HG03280 (cell line): ENCODE measurements around the gene SCN7A.
"Not testable (repeated sequence)": the region's sequence is repeated elsewhere in the genome, so short reads cannot be mapped to it uniquely, and the experiment has no call there.

Experiments used
- ATAC-seq: cut with Tn5 transposase; IDR thresholded peaks from one replicate; pipeline ENCODE4 v1.9.1; 2021; ENCODE audit warnings: mild to moderate bottlenecking, moderate library complexity; ENCODE audit not compliant: unreplicated experiment

Gene SCN7A

DNA sequence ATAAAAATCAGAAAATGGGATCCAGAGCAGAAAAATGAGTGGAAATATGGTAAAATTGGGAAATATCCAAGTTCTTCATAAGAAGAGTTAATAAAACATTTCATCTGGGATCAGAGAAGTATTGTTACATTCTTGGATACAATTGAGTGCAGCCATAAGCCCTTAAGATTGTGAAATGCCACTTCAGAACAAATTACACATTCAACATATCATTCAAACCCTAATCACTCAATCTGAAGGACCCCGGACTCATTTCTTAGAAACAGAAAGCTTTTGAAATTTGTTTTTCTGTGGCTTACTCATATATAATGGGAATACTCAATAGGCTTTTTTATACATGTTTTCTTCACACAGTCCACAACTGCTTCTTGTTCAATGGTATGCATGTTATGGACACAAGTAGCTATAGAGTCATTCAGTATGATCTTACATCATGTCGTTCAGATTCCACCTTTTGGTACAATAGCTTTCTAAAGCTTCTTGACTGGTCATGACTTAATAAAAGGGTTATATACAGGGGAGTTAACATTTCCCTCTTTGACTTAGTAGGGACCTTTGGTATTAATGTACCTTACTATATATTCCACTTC is 39.9 kb downstream of the SCN7A start:
- no peak for ATAC-seq

DNA sequence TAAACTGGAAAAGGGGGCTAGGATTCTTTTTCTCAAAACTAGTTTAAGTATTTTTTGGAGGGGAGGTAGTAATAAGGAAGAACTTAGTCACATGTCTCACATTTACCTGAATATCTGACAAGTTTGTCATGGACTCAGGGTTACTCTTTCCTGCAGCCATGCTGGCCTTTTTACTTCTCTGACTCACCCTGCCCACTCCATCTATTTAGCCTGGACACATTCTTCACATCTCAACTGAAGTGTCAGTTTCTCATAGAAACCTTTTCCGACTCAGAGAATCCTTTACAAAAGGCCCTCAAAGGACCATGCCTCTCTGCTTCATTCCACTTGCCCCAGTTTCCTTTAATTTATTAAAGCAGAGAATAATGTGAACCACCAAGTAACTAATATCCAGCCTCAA is 42.6 kb downstream of the SCN7A start:
- ATAC-seq: no peak

DNA sequence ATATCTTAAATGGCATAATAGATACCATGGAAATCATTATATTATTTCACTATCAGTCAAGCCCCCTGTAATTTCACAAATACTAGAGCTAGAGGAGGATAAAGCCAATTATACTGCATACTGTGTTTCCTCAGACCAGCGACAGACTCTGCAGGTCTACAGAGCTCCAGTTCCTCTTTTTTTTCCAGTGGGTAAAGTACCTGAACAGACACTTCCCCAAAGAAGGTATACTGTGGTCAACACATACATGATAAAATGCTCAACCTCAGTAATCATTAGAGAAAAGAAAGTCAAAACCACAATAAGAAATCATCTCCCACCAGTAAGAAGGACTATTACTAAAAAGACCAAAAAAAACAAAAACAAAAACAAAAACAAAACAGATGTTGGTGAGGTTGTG is 44.6 kb downstream of the SCN7A start:
- no peak for ATAC-seq

DNA sequence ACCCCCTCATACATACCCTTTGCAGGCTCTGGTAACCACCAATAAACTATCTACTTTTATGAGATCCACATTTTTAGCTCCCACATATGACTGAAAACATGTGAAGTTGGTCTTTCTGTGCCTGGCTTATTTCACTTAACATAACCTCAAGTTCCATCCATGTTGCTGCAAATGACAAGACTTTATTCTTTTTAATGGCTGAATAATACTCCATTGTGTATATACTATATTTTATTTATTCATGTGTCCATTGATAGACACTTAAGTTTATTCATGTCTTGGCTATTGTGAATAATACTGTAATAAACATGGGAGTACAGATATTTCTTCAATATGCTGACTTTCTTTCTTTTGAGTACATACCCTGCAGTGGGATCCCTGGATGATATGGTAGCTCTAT is 45.9 kb downstream of the SCN7A start:
- ATAC-seq: no peak

DNA sequence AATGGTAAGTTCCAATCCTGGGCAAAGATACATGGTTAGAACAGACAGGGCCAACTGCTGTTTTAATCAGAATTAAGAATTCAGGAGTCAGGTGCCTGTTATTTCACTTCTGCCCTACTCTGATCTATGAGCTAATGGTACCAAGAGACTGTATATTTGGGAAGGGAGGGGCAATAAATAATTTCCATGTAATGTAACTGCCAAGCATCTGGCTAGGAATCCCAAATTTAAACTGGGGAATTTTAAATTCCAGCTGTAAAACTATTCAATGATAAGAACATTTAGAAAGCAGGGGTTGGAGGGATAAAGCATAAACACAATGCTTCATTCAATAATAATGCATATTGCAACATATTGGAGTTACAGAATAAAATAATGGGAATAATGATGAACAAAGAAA is 49.7 kb downstream of the SCN7A start:
- ATAC-seq: no peak

DNA sequence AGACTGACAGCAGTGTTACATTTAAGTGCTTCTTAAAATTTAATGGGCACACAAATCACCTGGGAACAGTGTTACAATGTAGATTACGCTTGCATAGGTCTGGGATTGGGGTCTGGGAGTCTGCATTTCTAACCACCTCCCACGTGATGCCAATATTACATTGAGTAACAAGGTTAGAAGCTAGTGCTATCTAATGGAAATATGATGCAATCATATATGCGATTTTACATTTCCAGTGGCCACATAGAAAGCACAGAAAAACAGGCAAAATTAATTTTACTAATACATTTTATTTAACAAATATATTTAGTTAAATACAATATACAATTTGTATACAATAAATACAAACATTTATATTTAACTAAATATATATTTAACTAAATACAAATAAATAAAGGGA is 53.7 kb downstream of the SCN7A start:
- ATAC-seq: no peak

DNA sequence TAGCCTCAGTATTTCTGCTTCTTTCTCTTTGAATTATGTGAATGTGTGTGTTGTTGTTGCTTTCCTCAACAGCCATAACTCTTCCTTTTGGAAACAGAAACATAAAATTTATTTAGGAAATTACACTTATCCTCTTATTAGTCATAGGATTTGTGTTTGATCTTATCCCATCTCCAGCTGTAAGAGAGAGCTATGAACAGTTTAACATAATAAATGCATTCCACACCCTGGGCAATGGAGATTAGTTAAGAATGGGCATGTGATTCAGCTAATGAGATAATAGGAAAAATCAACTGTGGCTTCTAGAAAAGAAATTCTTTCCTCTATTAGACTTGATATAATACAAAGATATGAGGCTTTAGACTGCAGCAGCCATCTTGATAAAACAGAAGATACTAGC is 55.0 kb downstream of the SCN7A start:
- no peak for ATAC-seq

DNA sequence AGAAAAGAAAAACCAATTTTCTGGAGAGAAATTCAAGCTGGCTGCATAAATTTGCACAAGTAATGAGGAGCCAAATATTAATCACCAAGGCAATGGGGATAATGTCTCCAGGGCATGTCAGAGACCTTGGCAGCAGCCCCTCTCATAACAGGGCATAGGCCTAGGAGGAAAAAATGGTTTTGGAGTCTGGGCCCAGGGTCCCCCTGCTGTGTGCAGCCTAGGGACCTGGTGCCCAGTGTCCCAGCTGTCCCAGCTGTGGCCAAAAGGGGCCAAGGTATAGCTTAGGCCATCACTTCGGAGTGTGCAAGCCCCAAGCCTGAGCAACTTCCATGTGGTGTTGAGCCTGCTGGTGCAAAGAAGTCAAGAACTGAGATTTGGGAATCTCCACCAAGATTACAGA is 57.1 kb downstream of the SCN7A start:
- no peak for ATAC-seq

DNA sequence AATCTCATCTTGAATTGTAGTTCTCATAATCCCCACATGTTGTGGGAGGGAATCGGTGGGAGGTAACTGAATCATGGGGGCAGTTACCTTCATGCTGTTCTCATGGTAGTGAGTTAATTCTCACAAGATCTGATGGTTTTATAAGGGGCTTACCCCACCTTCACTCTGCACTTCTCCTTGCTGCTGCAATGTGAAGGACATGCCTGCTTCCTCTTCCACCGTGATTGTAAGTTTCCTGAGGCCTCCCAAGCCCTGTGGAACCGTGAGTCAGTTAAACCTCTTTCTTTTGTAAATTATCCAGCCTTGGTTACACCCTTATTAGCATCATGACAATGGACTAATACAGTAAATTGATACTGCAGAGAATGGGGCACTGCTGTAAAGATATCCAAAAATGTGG is 57.9 kb downstream of the SCN7A start:
- no peak for ATAC-seq

DNA sequence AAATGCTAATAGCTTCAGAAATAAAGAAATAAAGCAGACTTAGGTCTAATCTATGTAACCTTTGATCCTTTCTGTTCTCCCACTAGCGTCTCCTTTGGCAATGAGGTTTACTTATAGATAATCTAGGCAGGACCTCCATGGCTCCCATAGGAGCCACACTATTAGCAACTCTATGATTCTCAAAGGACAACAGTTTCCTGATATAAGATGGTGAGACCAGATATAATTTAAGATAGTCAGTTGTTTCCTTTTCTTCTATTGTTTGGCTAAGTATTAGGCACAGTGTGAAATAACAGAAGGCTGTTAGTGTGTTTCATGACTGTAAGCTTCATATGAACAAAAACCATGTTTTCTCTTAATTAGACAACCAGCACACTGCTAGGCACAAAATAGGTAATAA is 59.6 kb downstream of the SCN7A start:
- no peak for ATAC-seq

DNA sequence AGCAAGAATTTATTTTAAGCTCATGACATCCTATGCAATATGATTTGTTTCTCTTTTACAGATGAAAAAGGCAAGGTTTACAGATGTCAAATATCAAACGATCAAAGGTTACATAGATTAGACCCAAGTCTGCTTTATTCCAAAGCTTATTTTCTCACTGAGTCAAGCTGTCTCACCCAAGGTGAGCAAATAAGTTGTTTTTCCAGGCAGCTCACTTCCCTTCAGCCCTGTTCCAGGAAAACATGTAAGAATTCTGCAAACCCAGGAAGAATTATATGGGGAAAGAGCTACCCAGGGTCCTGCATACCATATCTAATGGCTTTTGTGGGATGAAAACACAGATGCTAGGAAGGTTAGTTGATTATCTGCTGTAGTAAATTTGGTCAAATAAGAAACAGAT is 60.6 kb downstream of the SCN7A start:
- no peak for ATAC-seq

DNA sequence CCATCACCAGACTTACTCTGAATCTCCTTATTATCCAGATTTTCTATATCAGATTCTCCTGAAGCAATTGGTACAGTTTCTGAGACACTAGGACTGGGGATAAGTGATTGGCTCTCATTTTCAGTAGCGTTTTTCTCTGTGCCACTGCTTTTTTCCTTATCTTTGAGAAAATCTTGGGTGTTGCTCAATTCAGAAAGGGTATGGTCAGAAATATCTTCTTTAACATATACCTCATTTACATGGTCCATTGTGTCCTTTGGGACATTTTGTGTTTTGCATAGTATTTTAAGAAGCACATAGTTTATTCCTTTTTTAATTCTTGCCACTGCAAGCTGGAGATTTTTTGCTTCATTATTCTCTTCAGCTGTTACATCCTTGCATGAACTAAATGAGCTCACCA is 61.7 kb downstream of the SCN7A start:
- no peak for ATAC-seq

DNA sequence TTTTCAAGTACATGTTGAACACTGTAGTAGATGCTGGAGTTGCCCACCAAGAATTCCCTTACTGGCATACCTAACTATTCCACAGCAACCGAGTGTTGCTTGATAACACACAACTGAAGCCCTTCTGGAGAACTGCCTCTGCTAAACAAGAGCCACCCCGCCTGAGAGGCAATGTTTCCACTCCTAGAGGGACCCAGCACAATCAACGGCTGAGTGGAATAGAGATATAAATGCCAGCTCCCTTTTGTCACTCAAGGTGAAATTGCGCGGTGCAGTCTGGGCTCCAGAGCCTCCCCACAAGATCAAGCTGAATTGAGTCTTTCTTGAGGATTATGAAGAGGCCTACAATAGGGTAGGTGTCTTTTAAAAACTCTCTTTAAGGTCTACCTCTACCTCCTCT is 69.2 kb downstream of the SCN7A start:
- no peak for ATAC-seq

DNA sequence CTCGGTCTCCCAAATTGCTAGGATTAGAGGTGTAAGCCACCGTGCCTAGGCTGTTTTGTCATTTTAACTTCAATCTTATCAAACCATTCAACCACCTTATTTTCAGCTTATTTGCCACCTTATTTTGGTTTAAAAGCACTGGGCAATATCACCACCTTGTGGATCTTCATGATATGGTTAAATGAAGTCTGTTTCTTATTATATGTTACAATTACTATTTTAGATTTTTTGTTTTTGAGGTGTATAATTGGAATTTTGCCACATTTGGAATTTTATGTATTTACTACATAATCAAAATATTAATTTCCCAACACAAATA is 74.5 kb downstream of the SCN7A start:
- ATAC-seq: no peak

DNA sequence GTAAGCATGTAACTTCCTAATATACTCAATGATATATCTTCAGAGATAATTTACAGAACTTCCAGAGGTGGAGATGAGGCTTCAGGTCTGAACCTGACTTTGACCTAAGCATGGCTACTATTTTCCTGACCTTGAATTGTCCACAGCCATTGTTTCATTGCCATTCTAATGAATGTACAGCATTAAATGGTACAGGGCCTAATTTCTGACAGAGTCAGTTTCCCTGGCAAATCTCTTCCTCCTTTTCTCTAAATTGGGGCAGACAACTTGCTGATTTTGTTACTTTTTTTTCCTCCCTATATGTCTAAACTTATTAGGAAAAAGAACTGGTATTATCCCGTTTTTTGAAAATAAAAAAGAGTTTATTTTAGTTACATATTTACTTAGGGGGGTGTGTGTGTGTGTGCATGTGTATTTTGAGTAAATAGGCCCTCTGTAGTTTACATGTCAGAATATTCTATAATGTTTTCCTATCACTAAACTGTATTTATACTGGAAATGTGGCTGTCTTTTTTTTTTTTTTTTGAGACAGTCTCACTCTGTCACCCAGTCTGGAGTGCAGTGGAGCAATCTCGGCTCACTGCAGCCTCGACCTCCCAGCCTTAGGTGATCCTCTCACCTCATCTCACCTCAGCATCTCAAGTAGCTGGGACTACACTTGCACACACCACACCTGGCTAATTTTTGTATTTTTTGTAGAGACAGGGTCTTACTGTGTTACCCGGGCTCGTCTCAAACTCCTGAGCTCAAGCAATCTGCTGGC is 75.0 kb downstream of the SCN7A start:
- no peak for ATAC-seq

DNA sequence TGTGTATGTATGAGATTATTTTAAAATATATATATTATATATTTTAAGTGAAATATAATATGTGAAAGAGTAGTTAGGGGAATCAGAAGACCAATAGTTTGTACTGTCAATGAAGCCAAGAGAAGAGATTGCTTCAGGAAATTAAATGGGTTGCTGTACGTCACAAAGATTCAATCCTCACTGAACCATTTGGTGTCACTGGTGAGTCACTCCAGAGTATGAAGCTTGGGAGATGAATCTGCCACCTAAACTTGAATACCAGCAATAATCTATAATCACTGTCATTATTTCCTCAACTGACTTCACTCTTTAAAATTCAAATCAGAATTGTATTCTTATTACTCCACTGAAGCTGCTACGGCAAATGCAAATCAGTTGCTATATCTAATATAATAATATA is 76.4 kb downstream of the SCN7A start:
- ATAC-seq: no peak

DNA sequence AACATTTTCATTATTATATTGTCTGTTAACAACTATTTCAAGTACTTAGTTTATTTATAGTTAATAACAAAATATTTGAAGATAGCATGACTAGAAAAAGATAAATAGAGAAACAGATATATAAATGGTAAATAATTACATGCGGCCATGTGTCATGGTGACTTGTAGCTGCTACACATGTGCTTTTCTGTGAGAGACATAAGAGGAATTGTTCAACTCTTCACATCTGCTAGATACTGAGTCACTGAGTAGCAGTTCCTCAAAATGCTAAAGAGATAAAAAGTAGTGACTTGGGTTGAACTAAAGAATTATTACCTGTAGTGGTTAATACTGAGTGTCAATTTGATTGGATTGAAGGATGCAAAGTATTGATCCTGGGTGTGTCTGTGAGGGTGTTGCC is 80.8 kb downstream of the SCN7A start:
- no peak for ATAC-seq

DNA sequence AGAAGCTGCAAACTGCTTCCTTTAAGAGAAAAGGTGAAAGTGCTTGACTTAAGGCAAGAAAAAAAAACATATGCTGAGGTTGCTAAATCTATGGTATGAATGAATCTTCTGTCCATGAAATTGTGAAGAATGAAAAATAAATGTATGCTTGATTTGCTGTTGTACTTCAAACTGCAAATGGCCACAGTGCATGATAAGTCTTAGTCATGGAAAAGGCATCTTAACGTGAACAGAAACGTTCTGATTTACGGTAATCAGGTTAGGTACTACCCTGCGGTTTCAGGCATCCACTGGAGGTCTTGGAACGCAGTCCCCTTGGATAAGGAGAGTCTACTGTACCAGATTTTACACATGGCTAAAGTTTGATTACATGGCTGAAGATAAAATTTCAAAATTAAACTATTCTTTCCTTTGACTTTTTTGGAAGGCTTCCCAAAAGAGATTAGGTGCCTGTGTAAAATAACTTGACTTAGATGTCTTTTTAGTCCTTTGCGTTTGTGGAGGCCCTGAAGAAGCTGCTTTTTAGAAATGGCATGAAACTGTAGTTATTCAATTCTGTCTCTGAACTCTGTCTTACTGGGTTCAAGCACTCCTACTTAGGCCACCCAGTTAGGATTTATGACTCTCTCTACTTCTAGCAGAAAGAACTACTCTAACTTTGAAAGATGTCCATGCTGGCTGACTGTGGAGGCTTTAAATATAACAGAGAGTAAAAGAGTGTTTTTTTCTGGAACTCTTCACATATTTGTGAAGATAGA is 82.4 kb downstream of the SCN7A start:
- no peak for ATAC-seq

DNA sequence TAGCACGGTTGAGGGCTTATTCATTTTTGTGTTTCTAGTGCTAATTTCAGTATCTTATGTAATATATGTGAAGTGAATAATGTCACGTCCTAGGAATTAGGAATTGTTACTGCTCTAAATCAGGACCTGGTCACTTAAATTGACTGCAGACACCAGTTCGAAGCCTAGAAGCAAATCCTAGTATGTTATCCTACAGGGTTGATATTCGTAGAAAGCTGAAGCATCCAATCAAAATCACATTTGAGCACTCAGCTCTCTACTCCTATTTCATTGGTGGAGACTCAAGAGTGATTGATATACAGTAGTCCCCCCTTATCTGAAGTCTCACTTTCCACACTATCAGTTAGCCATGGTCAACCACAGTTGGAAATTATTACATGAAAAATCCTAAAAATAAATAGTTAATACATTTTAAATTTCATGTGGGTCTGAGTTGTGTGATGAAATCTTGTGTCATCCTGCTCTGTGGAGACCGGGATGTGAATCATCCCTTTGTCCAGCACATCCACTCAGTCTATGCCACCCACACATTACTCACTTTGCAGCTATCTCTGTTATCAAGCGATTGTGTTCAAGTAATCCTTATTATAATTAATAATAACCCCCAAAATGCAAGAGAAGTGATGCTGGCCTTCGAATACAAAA is 83.1 kb downstream of the SCN7A start:
- ATAC-seq: no peak

DNA sequence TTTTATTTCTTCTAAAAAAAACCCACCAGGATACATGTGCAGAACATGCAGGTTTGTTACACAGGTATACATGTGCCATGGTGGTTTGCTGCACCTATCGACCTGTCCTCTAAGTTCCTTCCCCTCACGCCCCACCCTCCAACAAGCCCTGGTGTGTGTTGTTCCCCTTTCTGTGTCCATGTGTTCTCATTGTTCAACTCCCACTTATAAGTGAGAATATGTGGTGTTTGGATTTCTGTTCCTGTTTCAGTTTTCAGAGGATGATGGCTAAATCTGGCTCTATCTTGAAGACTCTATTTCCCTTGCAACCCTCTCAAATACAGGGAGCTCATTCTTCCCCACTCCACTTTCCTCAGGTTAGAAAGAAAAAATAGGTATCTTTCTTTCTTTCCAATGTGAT is 86.3 kb downstream of the SCN7A start:
- not testable (repeated sequence) for ATAC-seq

DNA sequence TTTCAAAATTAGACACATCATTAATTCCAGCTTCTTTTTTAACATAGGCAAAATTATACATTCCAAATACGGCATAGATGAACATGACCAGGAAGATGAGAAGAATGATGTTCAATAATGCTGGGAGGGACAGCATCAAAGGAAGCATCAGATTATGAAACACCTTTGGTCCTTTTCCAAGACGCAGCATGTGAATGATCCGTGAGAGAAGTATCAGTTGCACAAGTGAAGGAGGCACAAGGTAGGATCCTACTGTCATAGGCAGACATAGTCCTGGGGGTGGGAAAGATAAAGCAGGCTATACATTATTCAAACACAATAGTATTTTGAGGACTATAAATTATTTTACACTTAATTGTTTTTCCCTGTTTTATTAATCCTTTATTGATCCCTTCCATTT is 87.7 kb downstream of the SCN7A start:
- ATAC-seq: no peak

DNA sequence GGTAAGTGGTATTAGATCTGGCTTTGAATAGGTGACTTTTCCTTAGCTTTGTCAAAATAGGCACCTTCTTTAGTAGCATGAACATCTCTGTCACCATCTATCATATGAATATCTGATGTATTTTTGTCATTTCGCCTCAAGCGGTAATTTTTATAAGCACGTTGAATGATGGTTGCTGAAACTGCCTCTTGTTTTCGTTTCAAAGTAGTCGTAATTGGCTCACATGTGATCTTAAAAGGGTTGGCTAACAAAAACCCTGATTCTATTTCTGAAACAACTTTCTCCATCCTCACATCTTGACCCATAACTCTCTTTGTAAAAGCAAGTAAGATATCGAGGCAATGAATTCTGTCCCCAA is 88.5 kb downstream of the SCN7A start:
- ATAC-seq: no peak
